Umbilical cord (tissue), 2 donors: ENCODE results near the gene ATP9B. TPM values are rescaled to one million over a fixed set of nuclear protein-coding genes. Genes with fewer than 3 reads are reported as not detected.
"Not testable (repeated sequence)": the region's sequence is repeated elsewhere in the genome, so short reads cannot be mapped to it uniquely, and the experiment has no call there.

Experiments used
- DNase-seq: peaks from one replicate; pipeline ENCODE4 v3.0.0-alpha.2; 2015; ENCODE audit warnings: low spot score
- total RNA-seq: library from RNA; depleted of rRNA; stranded (reverse); fragments of >200 nt; gene quantifications from one replicate; pipeline ENCODE4 v1.2.3, GENCODE V29; 2014; ENCODE audit warnings: low replicate concordance; ENCODE audit not compliant: insufficient read depth

The ATP9B gene
- total RNA-seq, 1 donor from 2014 or later = 48.4 TPM

GRCh38 chr18:79229431-79229830, 160.2 kb downstream of the ATP9B start:
- peak; percentile 50 for DNase-seq

DNA sequence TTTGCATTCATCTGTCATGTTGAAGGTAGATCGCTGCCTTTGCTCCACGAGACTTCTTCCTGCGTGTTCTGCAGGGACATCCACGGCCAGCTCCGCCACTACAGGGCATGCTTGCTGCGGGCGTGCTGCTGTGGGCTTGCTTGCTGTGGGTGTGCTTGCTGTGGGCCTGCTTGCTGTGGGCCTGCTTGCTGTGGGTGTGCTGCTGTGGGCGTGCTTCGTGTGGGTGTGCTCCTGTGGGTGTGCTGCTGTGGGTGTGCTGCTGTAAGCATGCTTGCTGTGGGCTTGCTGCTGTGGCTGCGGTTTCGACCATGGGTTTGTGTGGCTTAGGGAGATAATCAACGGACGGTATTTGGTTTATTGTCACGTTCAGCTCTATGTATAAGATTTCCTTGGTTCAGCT, 165.2 kb downstream of the ATP9B start:
- no peak for DNase-seq

- DNase-seq = no peak
Observed at GRCh38 chr18:79239631-79240030, 170.4 kb downstream of the ATP9B start.

DNA sequence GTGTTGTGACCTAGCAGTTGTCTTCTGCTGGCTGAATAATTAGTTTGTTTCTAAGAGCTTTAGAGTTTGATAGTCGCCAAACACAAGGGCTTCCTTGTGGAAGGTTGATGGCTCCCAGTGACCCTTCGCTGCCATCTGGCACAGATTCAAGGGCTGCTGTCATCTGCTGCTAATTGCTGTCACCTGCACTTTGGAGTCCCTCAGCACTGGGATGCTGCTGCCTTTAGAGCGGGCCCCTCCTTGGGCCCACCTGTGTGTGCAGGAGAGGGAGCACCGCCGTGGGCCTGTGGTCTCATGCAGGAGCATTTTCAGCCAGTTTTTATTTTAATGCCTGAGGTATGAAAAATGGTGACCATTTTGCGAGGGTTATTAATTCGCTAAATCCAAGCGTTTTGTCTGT, 172.6 kb downstream of the ATP9B start:
- no peak for DNase-seq

DNA sequence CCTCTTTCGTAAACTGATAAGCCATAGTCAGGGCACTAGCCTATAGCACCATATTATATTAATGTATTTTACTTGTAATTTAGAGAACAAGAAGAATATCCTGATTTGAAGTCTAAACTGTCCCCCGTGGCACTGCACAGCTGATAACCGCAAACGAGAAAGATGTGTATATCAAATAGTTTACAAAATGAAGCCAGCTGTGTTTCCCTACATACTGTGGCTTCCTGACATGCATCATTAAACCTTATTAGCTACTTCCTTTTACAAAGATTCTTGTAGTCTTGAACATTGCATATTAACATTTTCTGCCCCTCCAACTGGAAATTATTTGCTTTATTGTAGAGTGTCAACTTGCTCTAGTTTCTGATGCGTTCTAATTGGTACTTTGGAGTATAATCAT, 173.1 kb downstream of the ATP9B start:
- DNase-seq = no peak

- DNase-seq = peak; percentile 2
Observed at GRCh38 chr18:79245517-79246001, 176.4 kb downstream of the ATP9B start.

GRCh38 chr18:79246309-79247108, 177.3 kb downstream of the ATP9B start:
- peak; percentile 66 for DNase-seq

GRCh38 chr18:79248495-79249060, 179.4 kb downstream of the ATP9B start:
- DNase-seq = no peak

- DNase-seq = no peak
Observed at GRCh38 chr18:79250301-79250981, 181.2 kb downstream of the ATP9B start.

- DNase-seq = no peak
Observed at GRCh38 chr18:79251021-79251420, 181.8 kb downstream of the ATP9B start.

GRCh38 chr18:79252904-79253633, 183.9 kb downstream of the ATP9B start:
- no peak for DNase-seq

DNA sequence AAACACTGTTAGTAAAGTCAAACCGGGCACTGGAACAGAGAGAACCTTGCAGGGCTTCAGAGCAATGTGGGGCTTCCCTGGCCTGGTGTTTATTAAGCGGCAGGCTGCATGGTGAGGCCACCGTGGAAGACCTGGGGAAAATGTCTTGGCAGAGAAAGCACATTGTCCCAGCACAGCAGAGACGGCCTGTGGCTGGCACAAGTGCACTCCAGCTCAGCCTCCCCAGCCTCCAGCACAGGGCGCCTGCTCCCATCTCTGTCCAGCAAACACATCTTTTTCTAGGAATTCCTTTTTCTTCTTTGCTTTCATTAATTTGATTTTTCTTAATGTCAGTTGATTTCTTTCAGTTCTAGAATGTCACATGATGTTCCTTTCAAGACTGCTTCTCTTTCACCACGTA, 188.3 kb downstream of the ATP9B start:
- DNase-seq = no peak

DNA sequence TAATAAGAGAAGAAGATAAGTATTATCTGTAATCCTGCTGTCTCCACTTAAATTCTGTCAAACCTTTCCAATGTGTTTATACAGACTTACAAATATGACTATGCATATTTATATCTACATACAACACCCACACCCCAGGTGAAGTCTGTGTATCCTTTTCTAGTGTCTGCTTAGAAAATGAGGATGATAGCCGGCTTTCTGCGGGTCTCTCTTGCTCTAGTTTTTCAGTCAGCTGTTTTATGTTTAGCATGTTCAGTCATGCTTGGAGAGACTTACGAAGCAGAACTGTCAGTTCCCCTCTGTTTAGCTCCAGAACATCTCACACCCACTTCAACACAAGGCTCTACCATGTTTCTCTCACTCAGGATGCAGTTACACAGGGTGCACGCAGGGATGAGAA, 189.3 kb downstream of the ATP9B start:
- no peak for DNase-seq

DNA sequence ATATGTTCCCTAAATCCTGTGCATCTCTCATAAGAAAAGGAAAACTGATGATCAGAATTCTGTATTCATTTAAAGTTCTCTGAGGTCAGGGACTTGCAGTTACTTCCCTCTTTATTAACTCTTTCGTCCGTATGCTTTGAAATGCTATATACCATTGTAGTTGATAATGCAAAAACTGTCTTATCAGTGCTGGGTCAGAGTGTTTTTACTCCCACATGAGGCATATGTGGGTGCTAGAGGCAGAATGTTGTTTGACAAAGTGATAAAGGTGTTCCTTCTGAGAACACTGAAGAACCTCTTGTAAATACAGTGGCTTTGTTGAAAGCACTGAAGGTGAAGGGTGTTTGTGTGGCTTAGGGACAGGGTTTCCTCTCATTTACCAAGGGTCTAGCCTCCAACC, 190.0 kb downstream of the ATP9B start:
- DNase-seq = no peak

DNA sequence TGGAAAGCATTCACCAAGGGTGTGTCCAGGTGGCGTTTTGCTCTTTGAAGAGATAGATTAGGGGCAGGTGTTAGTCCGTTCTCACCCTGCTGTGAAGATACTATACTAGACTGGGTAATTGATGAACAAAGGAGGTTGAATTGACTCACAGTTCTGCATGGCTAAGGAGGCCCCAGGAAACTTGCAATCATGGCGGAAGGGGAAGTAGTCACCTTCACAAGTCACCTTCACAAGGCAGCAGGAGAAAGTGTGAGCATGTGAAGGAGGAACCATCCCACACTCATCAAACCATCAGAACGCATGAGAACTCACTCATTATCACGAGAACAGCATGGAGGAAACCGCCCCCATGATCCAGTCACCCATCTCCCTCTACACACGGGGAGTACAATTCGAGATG, 190.8 kb downstream of the ATP9B start:
- DNase-seq = no peak

- DNase-seq = no peak
Observed at GRCh38 chr18:79260510-79260909, 191.3 kb downstream of the ATP9B start.

GRCh38 chr18:79265068-79265467, 195.9 kb downstream of the ATP9B start:
- not testable (repeated sequence) for DNase-seq

DNA sequence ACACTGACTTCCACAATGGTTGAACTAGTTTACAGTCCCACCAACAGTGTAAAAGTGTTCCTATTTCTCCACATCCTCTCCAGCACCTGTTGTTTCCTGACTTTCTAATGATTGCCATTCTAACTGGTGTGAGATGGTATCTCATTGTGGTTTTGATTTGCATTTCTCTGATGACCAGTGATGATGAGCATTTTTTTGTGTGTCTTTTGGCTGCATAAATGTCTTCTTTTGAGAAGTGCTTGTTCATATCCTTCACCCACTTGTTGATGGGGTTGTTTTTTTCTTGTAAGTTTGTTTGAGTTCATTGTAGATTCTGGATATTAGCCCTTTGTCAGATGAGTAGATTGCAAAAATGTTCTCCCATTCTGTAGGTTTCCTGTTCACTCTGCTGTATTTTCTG, 202.6 kb downstream of the ATP9B start:
- DNase-seq = not testable (repeated sequence)

DNA sequence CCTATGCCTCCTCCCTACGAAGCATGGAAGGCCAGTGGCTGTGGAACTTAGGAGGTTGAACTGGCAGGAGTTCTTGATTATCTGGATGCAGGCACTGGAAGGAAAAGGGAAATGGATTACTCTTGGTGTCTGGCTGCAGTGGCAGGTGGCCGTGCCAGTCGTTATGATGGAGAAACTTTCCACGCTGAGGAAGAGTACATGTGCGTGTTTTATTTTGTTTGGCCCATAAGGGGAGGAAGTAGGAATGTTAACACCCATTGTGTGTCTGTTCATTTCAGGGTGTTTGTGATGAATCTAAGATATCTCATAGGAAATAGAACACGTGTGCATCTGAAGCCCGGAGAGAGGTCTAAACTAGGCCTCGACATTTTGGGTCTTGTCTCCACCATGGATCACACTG, 203.7 kb downstream of the ATP9B start:
- DNase-seq = no peak

GRCh38 chr18:79274823-79275222, 205.6 kb downstream of the ATP9B start:
- DNase-seq = no peak

GRCh38 chr18:79275461-79275860, 206.3 kb downstream of the ATP9B start:
- no peak for DNase-seq

DNA sequence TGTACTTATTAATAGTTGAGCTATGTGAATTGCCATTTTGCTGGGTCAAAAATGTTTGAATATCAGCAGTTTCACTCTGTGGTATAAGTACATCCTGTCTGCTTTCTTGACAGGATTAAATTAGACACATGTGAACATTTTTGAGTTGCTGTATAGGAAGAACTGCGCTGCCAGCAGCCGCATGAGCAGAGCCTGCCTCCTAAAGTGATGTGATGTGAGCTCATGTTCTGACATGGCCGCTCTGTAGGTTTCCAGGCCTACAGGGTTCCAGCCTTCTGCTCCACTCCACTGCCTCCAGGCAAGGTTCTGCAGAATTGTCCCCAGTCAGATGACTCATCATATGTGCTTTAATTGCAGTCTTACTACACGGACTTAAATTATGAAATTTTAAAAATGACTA, 206.8 kb downstream of the ATP9B start:
- no peak for DNase-seq
